ENCODE measurements around the gene PSMB8.
"Not testable (repeated sequence)": the region's sequence is repeated elsewhere in the genome, so short reads cannot be mapped to it uniquely, and the experiment has no call there.

The PSMB8 gene

GRCh38 chr6:32836873-32837272 is 7.0 kb downstream of the PSMB8 start:
- DNase-seq (ENCODE audit: low spot score) = no peak

- DNase-seq (ENCODE audit: low spot score) = no peak
Observed at GRCh38 chr6:32835167-32835893, 8.5 kb downstream of the PSMB8 start.

GRCh38 chr6:32833664-32834063 is 10.2 kb downstream of the PSMB8 start:
- no peak for DNase-seq (ENCODE audit: low spot score)

- DNase-seq (ENCODE audit: low spot score) = no peak
Observed at GRCh38 chr6:32832535-32832934, 11.3 kb downstream of the PSMB8 start.

- DNase-seq (ENCODE audit: low spot score) = no peak
Observed at GRCh38 chr6:32830936-32831335, 12.9 kb downstream of the PSMB8 start.

GRCh38 chr6:32830017-32830416 is 13.8 kb downstream of the PSMB8 start:
- DNase-seq (ENCODE audit: low spot score) = no peak

GRCh38 chr6:32829495-32829894 is 14.4 kb downstream of the PSMB8 start:
- no peak for DNase-seq (ENCODE audit: low spot score)

GRCh38 chr6:32827025-32827424 is 16.8 kb downstream of the PSMB8 start:
- DNase-seq (ENCODE audit: low spot score) = no peak

- DNase-seq (ENCODE audit: low spot score) = no peak
Observed at GRCh38 chr6:32825966-32826365, 17.9 kb downstream of the PSMB8 start.

GRCh38 chr6:32819729-32820128 is 24.1 kb downstream of the PSMB8 start:
- DNase-seq (ENCODE audit: low spot score) = no peak

- no peak for DNase-seq (ENCODE audit: low spot score)
Observed at GRCh38 chr6:32818867-32819266, 25.0 kb downstream of the PSMB8 start.

- DNase-seq (ENCODE audit: low spot score) = peak; percentile 87
Observed at GRCh38 chr6:32816746-32817204, 27.1 kb downstream of the PSMB8 start, which contains the start of gene HLA-DOB. Gene HLA-DOB, minus strand, starts transcription at chr6:32817002. Its CDS starts 51 bp downstream, at chr6:32816951.

- peak; percentile 77 for DNase-seq (ENCODE audit: low spot score)
Observed at GRCh38 chr6:32815996-32816395, 27.9 kb downstream of the PSMB8 start.

- DNase-seq (ENCODE audit: low spot score) = no peak
Observed at GRCh38 chr6:32815115-32815514, 28.7 kb downstream of the PSMB8 start.

GRCh38 chr6:32814145-32814544 is 29.7 kb downstream of the PSMB8 start:
- no peak for DNase-seq (ENCODE audit: low spot score)

GRCh38 chr6:32809171-32809570 is 34.7 kb downstream of the PSMB8 start:
- DNase-seq (ENCODE audit: low spot score) = no peak

GRCh38 chr6:32807020-32807580 is 36.7 kb downstream of the PSMB8 start:
- no peak for DNase-seq (ENCODE audit: low spot score)

- not testable (repeated sequence) for DNase-seq (ENCODE audit: low spot score)
Observed at GRCh38 chr6:32805404-32805803, 38.4 kb downstream of the PSMB8 start.

- DNase-seq (ENCODE audit: low spot score) = no peak
Observed at GRCh38 chr6:32803416-32803815, 40.4 kb downstream of the PSMB8 start.

- no peak for DNase-seq (ENCODE audit: low spot score)
Observed at GRCh38 chr6:32799740-32800139, 44.1 kb downstream of the PSMB8 start.

GRCh38 chr6:32799168-32799567 is 44.7 kb downstream of the PSMB8 start:
- peak; percentile 23 for DNase-seq (ENCODE audit: low spot score)

- peak; percentile 85 for DNase-seq (ENCODE audit: low spot score)
Observed at GRCh38 chr6:32796848-32797776, 46.7 kb downstream of the PSMB8 start.

GRCh38 chr6:32794510-32794909 is 49.3 kb downstream of the PSMB8 start:
- no peak for DNase-seq (ENCODE audit: low spot score)
